Measurements from ENCODE around the gene BAZ1A.

BAZ1A gene

DNA sequence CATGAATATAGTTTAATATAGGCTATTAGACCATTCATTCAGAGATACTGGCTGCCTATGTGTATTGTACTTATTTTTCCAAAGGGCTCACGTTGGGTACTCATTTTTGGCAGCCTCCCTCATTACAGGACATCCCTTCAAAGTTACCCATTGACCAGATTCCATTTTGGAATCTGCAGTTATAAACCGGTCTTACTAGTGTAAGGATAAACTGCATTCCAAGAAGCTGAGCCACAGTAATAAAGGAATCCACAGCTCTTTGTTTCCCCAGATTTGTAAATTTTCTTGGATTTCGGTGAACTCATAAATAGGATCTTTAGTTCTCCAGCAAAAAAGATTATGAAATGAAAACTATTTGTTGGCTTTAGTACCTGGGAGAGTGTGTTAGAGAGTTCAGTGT, 141.9 kb downstream of the BAZ1A start:
- TF ChIP-seq, protein P1, sequence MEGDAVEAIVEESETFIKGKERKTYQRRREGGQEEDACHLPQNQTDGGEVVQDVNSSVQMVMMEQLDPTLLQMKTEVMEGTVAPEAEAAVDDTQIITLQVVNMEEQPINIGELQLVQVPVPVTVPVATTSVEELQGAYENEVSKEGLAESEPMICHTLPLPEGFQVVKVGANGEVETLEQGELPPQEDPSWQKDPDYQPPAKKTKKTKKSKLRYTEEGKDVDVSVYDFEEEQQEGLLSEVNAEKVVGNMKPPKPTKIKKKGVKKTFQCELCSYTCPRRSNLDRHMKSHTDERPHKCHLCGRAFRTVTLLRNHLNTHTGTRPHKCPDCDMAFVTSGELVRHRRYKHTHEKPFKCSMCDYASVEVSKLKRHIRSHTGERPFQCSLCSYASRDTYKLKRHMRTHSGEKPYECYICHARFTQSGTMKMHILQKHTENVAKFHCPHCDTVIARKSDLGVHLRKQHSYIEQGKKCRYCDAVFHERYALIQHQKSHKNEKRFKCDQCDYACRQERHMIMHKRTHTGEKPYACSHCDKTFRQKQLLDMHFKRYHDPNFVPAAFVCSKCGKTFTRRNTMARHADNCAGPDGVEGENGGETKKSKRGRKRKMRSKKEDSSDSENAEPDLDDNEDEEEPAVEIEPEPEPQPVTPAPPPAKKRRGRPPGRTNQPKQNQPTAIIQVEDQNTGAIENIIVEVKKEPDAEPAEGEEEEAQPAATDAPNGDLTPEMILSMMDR (conservative IDR thresholded peaks at IDR 0.05), result no peak
- H3K27ac ChIP-seq, result no peak overlapping the region

DNA sequence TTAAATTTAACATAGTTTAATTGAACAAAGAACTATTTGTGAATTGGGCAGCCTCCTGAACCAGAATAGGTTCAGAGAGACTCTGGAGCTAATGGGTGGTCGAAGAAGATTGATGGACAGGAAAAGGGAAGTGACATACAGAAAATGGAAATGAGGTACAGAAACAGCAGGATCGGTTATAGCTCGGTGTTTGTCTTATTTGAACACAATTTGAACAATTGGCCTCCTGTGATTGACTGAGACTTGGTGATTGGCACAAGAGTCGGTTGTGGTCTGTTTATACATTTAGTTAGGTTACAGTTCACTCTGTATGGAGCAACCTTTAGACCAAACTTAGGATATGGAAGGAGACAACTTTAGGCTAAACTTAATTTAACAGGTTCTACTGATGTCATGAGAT, 142.4 kb downstream of the BAZ1A start:
- H3K27ac ChIP-seq, result no peak overlapping the region
- TF ChIP-seq, protein P1 (conservative IDR thresholded peaks at IDR 0.05), result no peak

DNA sequence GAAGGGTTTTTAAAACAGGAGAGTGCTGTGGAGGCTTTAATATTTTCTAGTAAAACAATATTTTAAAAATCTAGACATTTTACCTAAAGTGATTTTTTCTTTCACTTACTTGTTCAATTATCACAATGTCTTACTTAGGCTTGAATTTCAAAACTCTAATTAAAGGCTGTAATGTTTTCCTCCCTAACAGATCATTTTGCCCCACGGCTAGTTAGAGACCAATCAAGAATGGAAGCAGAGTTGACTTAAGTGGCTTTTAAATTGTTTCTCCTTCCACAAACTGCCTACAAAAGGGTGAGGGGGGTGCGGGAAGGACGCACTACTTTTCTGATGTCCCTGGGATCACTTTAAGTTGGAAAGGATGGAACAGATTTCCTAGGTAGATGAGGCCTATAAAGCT, 151.3 kb downstream of the BAZ1A start:
- H3K27ac ChIP-seq, result no peak overlapping the region
- TF ChIP-seq, protein P1 (conservative IDR thresholded peaks at IDR 0.05), result no peak

DNA sequence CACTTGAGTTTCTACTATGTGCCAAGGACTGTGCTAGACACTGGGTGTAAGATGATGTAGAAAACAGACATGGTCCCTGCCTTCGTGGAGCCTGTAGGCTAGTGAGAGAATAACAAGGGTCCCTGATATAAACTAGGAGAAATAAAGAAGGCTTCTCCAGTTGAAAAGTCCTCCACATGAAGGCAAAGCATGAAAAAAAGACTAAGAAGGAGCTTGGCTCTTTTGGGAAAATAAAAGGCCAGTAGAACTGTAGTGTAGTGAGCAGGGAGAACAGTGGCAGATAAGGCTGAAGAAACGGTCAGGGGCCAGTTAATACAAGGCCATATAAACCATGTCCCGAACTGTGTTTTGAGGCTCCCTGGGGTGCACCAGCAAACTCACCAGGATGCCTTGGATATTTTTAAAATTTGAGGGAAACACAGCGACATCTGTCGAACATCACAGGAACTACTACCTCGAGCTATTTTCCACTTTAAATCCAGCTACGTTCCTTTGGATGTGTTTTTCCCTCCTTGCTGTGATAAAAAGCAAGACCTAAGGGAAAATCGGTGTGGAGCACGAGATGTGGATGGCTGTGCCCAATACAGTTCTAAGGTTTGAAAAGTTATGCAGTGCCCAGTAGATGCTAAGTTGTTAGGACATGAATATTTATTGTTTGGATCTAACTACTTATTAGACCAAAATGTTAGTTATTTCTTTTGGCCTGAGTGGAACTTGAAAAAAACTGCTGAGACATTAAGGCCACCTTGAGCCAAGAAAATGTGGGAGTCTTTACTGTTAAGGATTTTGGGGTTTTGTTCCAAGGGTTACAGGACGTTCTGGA, 152.2 kb downstream of the BAZ1A start:
- no peak overlapping the region for H3K27ac ChIP-seq
- TF ChIP-seq, protein P1 (conservative IDR thresholded peaks at IDR 0.05), result peak; percentile 88

DNA sequence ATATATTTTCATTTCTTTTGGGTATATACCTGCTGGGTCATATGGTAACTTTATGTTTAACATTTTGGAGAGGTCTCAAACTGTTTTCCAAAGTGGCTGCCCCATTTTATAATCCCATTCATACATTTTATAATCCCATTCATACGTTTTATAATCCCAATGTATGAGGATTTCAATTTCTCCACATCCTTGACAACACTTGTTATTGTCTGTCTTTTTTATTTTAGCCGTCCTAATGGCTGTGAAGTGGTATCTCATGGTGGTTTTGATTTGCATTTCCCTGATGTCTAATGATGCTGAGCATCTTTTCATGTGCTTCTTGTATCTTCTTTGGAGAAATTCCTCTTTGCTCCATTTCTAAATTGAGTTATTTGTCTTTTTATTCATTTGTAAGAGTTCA, 154.0 kb downstream of the BAZ1A start:
- H3K27ac ChIP-seq, result no peak overlapping the region
- TF ChIP-seq, protein P1 (conservative IDR thresholded peaks at IDR 0.05), result no peak

DNA sequence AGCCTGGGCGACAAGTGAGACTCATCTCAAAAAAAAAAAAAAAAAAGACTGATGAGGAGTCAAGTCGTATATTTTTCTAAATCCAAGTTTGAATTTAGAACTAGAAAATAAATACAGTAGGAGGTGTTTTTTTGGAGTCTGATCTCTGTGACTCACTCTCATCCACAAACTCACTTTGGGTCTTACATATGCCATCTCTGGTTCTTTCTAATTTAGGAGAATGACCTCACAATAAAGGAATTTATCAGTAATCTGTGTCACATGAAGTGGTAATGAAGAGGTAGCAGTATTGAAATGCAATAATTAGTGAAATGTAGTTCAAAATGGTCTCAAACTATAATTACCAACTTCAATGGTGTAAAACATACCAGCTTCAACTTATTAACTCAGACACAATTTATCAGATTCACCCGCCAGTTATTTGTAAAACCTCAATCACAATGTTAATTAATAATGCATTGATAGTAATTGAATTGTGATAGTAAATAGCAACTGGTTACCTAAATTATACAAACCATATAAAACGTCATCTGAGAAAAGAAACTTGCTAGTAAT, 156.3 kb downstream of the BAZ1A start:
- TF ChIP-seq, protein P1 (conservative IDR thresholded peaks at IDR 0.05), result no peak
- no peak overlapping the region for H3K27ac ChIP-seq

DNA sequence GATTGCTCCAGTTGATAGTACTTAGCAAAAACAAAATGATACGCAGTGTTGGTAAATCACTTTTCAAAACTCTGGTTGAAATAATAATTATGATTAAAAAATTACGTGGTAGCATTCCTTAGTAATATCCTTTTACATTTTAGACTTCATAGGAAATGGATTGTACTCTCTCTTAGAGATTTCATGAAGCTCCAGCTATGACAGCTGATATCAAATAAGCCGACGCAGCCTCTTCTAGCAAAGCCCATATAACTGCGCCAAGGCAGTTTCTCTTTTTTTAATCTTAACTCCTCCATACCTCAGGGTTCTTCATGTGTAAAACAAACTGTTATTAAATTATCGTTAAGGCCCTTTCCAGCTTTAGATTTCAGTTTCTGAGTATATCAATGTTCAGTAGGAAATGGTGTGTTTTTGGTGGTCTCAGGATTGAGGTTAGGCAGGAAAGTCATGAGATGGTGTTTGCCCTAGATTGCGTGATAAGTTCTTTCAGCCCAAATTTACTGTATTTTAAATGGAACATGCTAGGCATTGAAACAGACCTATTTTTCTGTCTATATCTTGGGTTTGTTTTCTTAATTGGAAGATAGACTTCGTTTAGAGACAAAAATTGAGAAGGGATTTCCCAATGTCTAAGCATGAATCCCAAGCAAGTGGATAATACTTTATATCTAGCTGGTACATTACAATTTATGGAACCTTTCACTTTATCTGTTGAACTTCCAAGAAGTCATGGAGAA, 159.9 kb downstream of the BAZ1A start:
- TF ChIP-seq, protein P1 (conservative IDR thresholded peaks at IDR 0.05), result no peak
- peak overlapping the region; percentile 90 for H3K27ac ChIP-seq

Data from VCaP (cell line).